HG02943 (cell line): ENCODE results near the gene NUBP1.
A peak's percentile ranks its signal among the peaks of the same experiment; 100 is the strongest.

Source experiments
- ATAC-seq: cut with Tn5 transposase; IDR thresholded peaks from one replicate; pipeline ENCODE4 v1.9.1; 2021; ENCODE audit warnings: mild to moderate bottlenecking, low read depth, moderate library complexity; ENCODE audit not compliant: unreplicated experiment

Gene NUBP1

GRCh38 chr16:10791048-10791447 is 47.4 kb downstream of the NUBP1 start:
- no peak for ATAC-seq

GRCh38 chr16:10799736-10800135 is 56.1 kb downstream of the NUBP1 start:
- ATAC-seq: no peak

- no peak for ATAC-seq
These were observed 61.7 kb downstream of the NUBP1 start for GRCh38 chr16:10805334-10805733.

- ATAC-seq: no peak
These were observed 63.1 kb downstream of the NUBP1 start for GRCh38 chr16:10806698-10807097.

- ATAC-seq: no peak
These were observed 64.6 kb downstream of the NUBP1 start for GRCh38 chr16:10808218-10808617.

- no peak for ATAC-seq
These were observed 65.2 kb downstream of the NUBP1 start for GRCh38 chr16:10808850-10809249.

GRCh38 chr16:10809706-10810105 is 66.1 kb downstream of the NUBP1 start:
- ATAC-seq: no peak

GRCh38 chr16:10812312-10813098 is 68.9 kb downstream of the NUBP1 start:
- peak; percentile 64 for ATAC-seq

GRCh38 chr16:10813099-10813455 is 69.4 kb downstream of the NUBP1 start:
- no peak for ATAC-seq

- no peak for ATAC-seq
These were observed 73.9 kb downstream of the NUBP1 start for GRCh38 chr16:10817514-10817913.

- no peak for ATAC-seq
These were observed 74.6 kb downstream of the NUBP1 start, which contains the start of gene TVP23A for GRCh38 chr16:10817963-10818941. TSS of gene TVP23A (minus strand) at chr16:10818794. CDS start at chr16:10818493, 301 bp downstream.
